Progenitor cell of endocrine pancreas (in vitro differentiated cells): ENCODE results near the gene COBL. TPM values are rescaled to one million over a fixed set of nuclear protein-coding genes. Genes with fewer than 3 reads are reported as not detected.

Experiments
- DNase-seq: peaks from one replicate; pipeline ENCODE4 v3.0.0; 2021; ENCODE audit warnings: low spot score; ENCODE audit not compliant: unreplicated experiment
- H3K27ac Mint-ChIP-seq: 2 replicates; pipeline ENCODE4 v1.8.0; 2021; ENCODE audit warnings: mild to moderate bottlenecking, moderate library complexity, mixed read lengths
- H3K27me3 Mint-ChIP-seq: 2 replicates; pipeline ENCODE4 v1.8.0; 2021; ENCODE audit warnings: mixed read lengths
- H3K36me3 Mint-ChIP-seq: 2 replicates; pipeline ENCODE4 v1.8.0; 2022; ENCODE audit warnings: mixed read lengths; ENCODE audit not compliant: insufficient read depth
- H3K4me1 Mint-ChIP-seq: 2 replicates; pipeline ENCODE4 v1.8.0; 2021; ENCODE audit warnings: low read depth, mixed read lengths
- H3K4me3 Mint-ChIP-seq: 2 replicates; pipeline ENCODE4 v1.8.0; 2021; ENCODE audit warnings: low read depth, mild to moderate bottlenecking, moderate library complexity, mixed read lengths
- H3K9me3 Mint-ChIP-seq: 2 replicates; pipeline ENCODE4 v1.8.0; 2021; ENCODE audit warnings: low read depth, mixed read lengths
- total RNA-seq: library from RNA; stranded (reverse); gene quantifications from 2 replicates; pipeline ENCODE4 v1.2.1, GENCODE V29; 2021
- TF ChIP-seq, protein P1 (sequence below): fragments of 200-600 bp; sonication (generic); IDR thresholded peaks from one replicate; pipeline ENCODE4 v1.5.0; 2021; ENCODE audit warnings: antibody characterized with exemption, mild to moderate bottlenecking; ENCODE audit not compliant: unreplicated experiment

Gene COBL
- total RNA-seq, 1 donor from 2014 or later = 21.3 TPM

DNA sequence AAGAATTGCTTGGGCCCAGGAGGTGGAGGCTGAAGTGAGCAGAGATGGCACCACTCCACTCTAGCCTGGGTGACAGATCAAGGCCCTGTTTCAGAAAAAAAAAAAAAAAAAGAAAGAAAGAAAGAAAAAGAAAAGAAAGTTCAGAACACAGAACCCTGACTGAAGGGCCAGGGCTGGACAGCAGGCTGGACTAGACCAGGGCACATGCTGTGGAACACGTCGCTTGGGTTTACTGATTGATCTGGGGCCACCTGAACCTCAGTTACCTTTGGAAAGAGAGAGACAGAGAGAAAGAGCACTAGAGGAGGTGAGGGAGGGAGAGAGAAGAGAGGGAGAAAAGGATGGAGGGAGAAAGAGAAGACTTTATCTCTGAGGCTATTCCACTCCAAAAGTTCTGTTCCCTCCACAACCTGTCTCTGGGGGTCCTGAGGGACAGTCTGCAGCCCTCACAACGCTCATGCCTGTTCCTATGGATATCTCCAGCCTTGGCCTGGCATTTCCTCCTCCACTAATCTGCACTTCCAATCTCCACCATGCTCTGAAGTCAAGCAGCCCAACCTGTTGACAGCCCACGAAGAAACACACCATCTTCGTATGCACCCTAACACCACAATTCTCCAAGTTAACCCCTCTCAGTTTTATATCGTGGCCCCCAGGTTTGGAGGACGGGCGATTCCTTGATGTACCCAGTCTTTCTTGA, 81.8 kb downstream of the COBL start:
- Mint-ChIP-seq H3K36me3 (no peaks in the 10 kb centered on the region), H3K4me3 (no peak overlapping the region), H3K4me1 (peaks cover 47% of the 10 kb centered on the region), H3K27ac (no peak overlapping the region), H3K27me3 (peaks cover 8% of the 10 kb centered on the region), H3K9me3 (no peaks in the 10 kb centered on the region)
- no peak for DNase-seq
- TF ChIP-seq, protein P1, sequence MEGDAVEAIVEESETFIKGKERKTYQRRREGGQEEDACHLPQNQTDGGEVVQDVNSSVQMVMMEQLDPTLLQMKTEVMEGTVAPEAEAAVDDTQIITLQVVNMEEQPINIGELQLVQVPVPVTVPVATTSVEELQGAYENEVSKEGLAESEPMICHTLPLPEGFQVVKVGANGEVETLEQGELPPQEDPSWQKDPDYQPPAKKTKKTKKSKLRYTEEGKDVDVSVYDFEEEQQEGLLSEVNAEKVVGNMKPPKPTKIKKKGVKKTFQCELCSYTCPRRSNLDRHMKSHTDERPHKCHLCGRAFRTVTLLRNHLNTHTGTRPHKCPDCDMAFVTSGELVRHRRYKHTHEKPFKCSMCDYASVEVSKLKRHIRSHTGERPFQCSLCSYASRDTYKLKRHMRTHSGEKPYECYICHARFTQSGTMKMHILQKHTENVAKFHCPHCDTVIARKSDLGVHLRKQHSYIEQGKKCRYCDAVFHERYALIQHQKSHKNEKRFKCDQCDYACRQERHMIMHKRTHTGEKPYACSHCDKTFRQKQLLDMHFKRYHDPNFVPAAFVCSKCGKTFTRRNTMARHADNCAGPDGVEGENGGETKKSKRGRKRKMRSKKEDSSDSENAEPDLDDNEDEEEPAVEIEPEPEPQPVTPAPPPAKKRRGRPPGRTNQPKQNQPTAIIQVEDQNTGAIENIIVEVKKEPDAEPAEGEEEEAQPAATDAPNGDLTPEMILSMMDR = no peak

DNA sequence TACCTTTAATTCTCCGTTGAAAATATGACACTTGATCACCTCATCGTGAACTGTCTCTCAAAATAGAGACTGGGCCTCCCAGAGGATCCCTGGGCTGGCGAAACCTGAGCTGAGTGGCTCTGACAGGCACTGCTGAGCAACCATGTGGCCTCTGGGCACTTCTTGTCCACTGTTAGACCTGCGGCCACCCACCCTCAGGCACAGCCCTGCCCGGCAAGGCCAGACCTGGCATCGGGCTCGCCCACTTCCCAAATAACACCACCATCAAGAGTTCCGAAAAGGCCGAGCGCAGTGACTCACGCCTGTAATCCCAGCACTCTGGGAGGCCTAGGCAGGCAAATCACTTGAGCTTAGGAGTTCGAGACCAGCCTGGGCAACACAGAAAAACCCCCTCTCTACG, 82.5 kb downstream of the COBL start:
- Mint-ChIP-seq H3K4me1 (peaks cover 43% of the 10 kb centered on the region), H3K27me3 (peaks cover 8% of the 10 kb centered on the region), H3K27ac (peak overlapping the region; percentile 57), H3K36me3 (no peaks in the 10 kb centered on the region), H3K4me3 (no peak overlapping the region), H3K9me3 (no peaks in the 10 kb centered on the region)
- no peak for DNase-seq
- TF ChIP-seq, protein P1 = no peak

DNA sequence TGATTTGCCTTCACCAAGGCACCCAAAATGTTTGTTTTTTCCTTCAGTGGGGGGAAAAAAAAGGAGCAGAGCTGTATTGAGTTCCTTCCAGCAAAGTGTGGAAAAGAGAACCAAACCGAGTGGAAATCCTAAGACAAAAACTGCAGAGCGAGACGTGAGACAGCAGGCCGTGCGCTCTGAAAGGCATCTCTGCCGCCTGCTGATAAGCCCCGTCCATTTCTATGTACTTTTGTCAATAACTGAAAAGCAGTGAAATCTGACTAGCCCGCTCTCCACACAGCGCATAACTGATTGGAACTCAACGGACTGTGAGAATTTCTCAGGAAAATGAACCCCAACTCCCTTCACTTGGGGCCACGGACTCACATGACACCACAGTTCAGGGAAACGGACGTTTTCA, 83.2 kb downstream of the COBL start:
- no peaks in the 10 kb centered on the region for H3K36me3 Mint-ChIP-seq
- H3K27me3 Mint-ChIP-seq = peaks cover 8% of the 10 kb centered on the region
- no peak overlapping the region for H3K4me3 Mint-ChIP-seq
- DNase-seq = no peak
- H3K27ac Mint-ChIP-seq = no peak overlapping the region
- H3K4me1 Mint-ChIP-seq = peaks cover 42% of the 10 kb centered on the region
- TF ChIP-seq, protein P1 = no peak
- H3K9me3 Mint-ChIP-seq = no peaks in the 10 kb centered on the region

DNA sequence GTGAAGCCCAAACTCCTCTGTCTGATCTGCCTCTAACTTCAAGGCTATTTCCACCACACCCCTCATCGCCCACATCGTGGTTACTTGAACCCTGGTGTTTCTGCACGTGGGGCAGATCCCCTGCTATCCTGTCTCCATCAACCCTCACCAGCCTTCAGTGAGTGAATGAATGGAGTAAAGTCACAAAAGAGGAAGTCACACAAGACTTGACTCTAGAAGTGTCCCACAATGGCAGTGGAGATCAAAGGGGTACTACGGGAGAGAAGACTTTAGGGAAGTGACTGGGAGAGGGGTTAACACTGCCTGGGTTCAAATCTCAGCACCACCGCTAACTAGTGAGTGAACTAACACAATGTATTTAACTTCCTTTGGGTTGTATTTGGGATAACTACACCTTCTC, 85.9 kb downstream of the COBL start:
- peaks cover 15% of the 10 kb centered on the region for H3K27me3 Mint-ChIP-seq
- no peaks in the 10 kb centered on the region for H3K9me3 Mint-ChIP-seq
- H3K27ac Mint-ChIP-seq = no peak overlapping the region
- no peak overlapping the region for H3K4me3 Mint-ChIP-seq
- H3K4me1 Mint-ChIP-seq = peaks cover 39% of the 10 kb centered on the region
- DNase-seq = no peak
- no peaks in the 10 kb centered on the region for H3K36me3 Mint-ChIP-seq
- TF ChIP-seq, protein P1 = no peak

DNA sequence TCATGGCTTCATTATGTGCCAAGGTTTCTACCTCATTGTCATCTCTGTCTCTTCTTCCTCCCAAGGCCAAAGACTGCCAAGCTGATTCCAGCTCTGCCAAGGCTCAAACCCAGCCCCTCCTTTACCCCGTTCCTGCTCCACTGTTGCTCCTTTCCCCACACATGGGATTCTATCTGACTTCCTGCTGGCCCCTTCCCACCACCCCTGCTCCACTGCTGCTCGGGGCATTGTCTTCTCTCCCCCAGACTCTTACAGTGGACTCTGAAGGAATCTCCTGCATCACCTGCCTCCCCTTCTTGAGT, 86.3 kb downstream of the COBL start:
- TF ChIP-seq, protein P1 = no peak
- H3K9me3 Mint-ChIP-seq = no peaks in the 10 kb centered on the region
- H3K27me3 Mint-ChIP-seq = peaks cover 15% of the 10 kb centered on the region
- no peak for DNase-seq
- no peaks in the 10 kb centered on the region for H3K36me3 Mint-ChIP-seq
- peaks cover 34% of the 10 kb centered on the region for H3K4me1 Mint-ChIP-seq
- no peak overlapping the region for H3K4me3 Mint-ChIP-seq
- H3K27ac Mint-ChIP-seq = no peak overlapping the region
